A549 treated with dexamethasone at 1 μM for 4 hours (cell line): ENCODE measurements around the gene MARCHF3. TPM values are rescaled to one million over a fixed set of nuclear protein-coding genes. Genes with fewer than 3 reads are reported as not detected.

Experiments
- total RNA-seq: library from RNA; stranded (reverse); fragments of 200-300 nt; extraction: Qiagen RNA extraction; gene quantifications from 5 replicates; pipeline ENCODE4 v1.2.3, GENCODE V29; 2022

Gene MARCHF3
- total RNA-seq = 0.39 to 1.3 TPM (median 0.97 TPM) in 5 replicates

GRCh38 chr5:127030259-127031146, at the start of gene MARCHF3:
Gene MARCHF3 (minus strand): TSS chr5:127030558. CDS start chr5:126918171, 112,387 bp downstream.

GRCh38 chr5:127072861-127073846, 42.8 kb upstream of the MARCHF3 start, which contains the start of gene C5orf63:
Gene C5orf63 (minus strand): TSS chr5:127073502. CDS start chr5:127058995, 14,507 bp downstream.

Other genes with a start within 250 kb of the MARCHF3 start
- 3.0 to 5.9 TPM (median 3.7 TPM) in 5 replicates for gene C5orf63, start 42.9 kb upstream of the MARCHF3 start, total RNA-seq